ENCODE data around the gene FGF21. TPM values are rescaled to one million over a fixed set of nuclear protein-coding genes. Genes with fewer than 3 reads are reported as not detected.

FGF21 gene
- total and polyA plus RNA-seq, 7 experiments from 2014 or later, result not detected

- H3K27ac Mint-ChIP-seq, result peak overlapping the region in 2 of 9 donors; percentile 51 to 68
- no peak for ATAC-seq
- peaks cover 10% of the 10 kb centered on the region in 2 donors for H3K4me1 ChIP-seq (ENCODE audit: control insufficient read depth in 2 of 2, insufficient read depth in 2 of 2, low read length in 2 of 2)
- peaks cover 0 to 6% (median 0%) of the 10 kb centered on the region in 5 donors for H3K36me3 Mint-ChIP-seq
- peaks cover 15 to 38% (median 31%) of the 10 kb centered on the region in 7 donors for H3K4me1 Mint-ChIP-seq
- H3K4me3 ChIP-seq (ENCODE audit: low read length), result no peak overlapping the region
- ChIA-PET POLR2A (no interaction called here), CTCF (interaction anchor here (1.5 to 2.5 kb wide), 3 partner anchors 12 to 35 kb away, joined by 4 to 18 read pairs (median 6); no protein-coding TSS in a partner anchor)
- no peaks in the 10 kb centered on the region for H3K9me3 Mint-ChIP-seq
- H3K27me3 ChIP-seq (ENCODE audit: control insufficient read depth in 2 of 2, insufficient read depth in 2 of 2, low read length in 2 of 2), result no peaks in the 10 kb centered on the region
- no peak for DNase-seq
- intact Hi-C loops (cut with micrococcal nuclease), result no loop called here
- H3K4me3 Mint-ChIP-seq, result peak overlapping the region in 7 of 10 donors; percentile 6 to 66 (median 45)
- peaks cover 0 to 9% (median 0%) of the 10 kb centered on the region in 3 experiments for H3K36me3 ChIP-seq (ENCODE audit: control insufficient read depth in 2 of 3, insufficient read depth in 3 of 3, low read length in 3 of 3)
- H3K27me3 Mint-ChIP-seq, result no peaks in the 10 kb centered on the region
- H3K9me3 ChIP-seq (ENCODE audit: control insufficient read depth in 2 of 3, low read length in 3 of 3), result no peaks in the 10 kb centered on the region
- H3K27ac ChIP-seq (ENCODE audit: low read depth, low read length), result no peak overlapping the region
Observed at GRCh38 chr19:48807590-48808308, 52.4 kb downstream of the FGF21 start.

Other genes starting within 250 kb of the FGF21 start
- 10 to 100 TPM in 4 of 5 experiments, 1 to 10 TPM in 1; 5.3 to 21.4 (median 19.2) TPM for gene LMTK3, start 243.7 kb upstream of the FGF21 start, total RNA-seq
- under 1 TPM in 1 of 2 donors, not detected in 1; 0.03 TPM for gene LMTK3, start 243.7 kb upstream of the FGF21 start, polyA plus RNA-seq
- not detected for gene SULT2B1, start 203.4 kb upstream of the FGF21 start, total RNA-seq
- under 1 TPM in 1 of 2 donors, not detected in 1; 0.41 TPM for gene SULT2B1, start 203.4 kb upstream of the FGF21 start, polyA plus RNA-seq
- not detected for gene SPACA4, start 148.8 kb upstream of the FGF21 start, total RNA-seq
- gene SPACA4, start 148.8 kb upstream of the FGF21 start, polyA plus RNA-seq, result not detected
- gene FAM83E, start 140.4 kb upstream of the FGF21 start, total RNA-seq, result 1 to 10 TPM in 3 of 5 experiments, under 1 TPM in 1, not detected in 1; 0.80 to 3.7 (median 2.9) TPM
- under 1 TPM in 1 of 2 donors, not detected in 1; 0.66 TPM for gene FAM83E, start 140.4 kb upstream of the FGF21 start, polyA plus RNA-seq
- 1,000 to 10,000 TPM; 1,570 to 2,826 (median 2,745) TPM for gene RPL18, start 136.3 kb upstream of the FGF21 start, total RNA-seq
- 1,000 to 10,000 TPM; 2,813 to 2,817 TPM for gene RPL18, start 136.3 kb upstream of the FGF21 start, polyA plus RNA-seq
- 10 to 100 TPM; 20.1 to 34.7 (median 30.5) TPM for gene SPHK2, start 136.0 kb upstream of the FGF21 start, total RNA-seq
- 10 to 100 TPM; 11.2 to 11.7 TPM for gene SPHK2, start 136.0 kb upstream of the FGF21 start, polyA plus RNA-seq
- gene DBP, start 118.1 kb upstream of the FGF21 start, total RNA-seq, result 10 to 100 TPM; 11.9 to 79.9 (median 33.2) TPM
- 100 to 1,000 TPM in 1 of 2 donors, 10 to 100 TPM in 1; 61.7 to 130 TPM for gene DBP, start 118.1 kb upstream of the FGF21 start, polyA plus RNA-seq
- gene CA11, start 109.3 kb upstream of the FGF21 start, total RNA-seq, result 10 to 100 TPM in 4 of 5 experiments, 1 to 10 TPM in 1; 7.5 to 20.5 (median 12.5) TPM
- gene CA11, start 109.3 kb upstream of the FGF21 start, polyA plus RNA-seq, result 1 to 10 TPM; 6.3 to 8.0 TPM
- 1 to 10 TPM in 4 of 5 experiments, under 1 TPM in 1; 0.99 to 5.9 (median 3.0) TPM for gene NTN5, start 82.5 kb upstream of the FGF21 start, total RNA-seq
- gene NTN5, start 82.5 kb upstream of the FGF21 start, polyA plus RNA-seq, result under 1 TPM; 0.41 to 0.59 TPM
- gene FUT2, start 59.6 kb upstream of the FGF21 start, total RNA-seq, result not detected
- under 1 TPM; 0.09 to 0.78 TPM for gene FUT2, start 59.6 kb upstream of the FGF21 start, polyA plus RNA-seq
- gene MAMSTR, start 35.8 kb upstream of the FGF21 start, total RNA-seq, result 1 to 10 TPM in 3 of 5 experiments, under 1 TPM in 2; 0.80 to 2.1 (median 1.3) TPM
- gene MAMSTR, start 35.8 kb upstream of the FGF21 start, polyA plus RNA-seq, result under 1 TPM; 0.25 to 0.87 TPM
- under 1 TPM in 2 of 5 experiments, not detected in 3; 0.12 to 0.21 TPM for gene RASIP1, start 14.9 kb upstream of the FGF21 start, total RNA-seq
- under 1 TPM; 0.12 to 0.65 TPM for gene RASIP1, start 14.9 kb upstream of the FGF21 start, polyA plus RNA-seq
- gene IZUMO1, start 8.6 kb upstream of the FGF21 start, total RNA-seq, result not detected
- gene IZUMO1, start 8.6 kb upstream of the FGF21 start, polyA plus RNA-seq, result not detected
- gene FUT1, start 2.9 kb upstream of the FGF21 start, total RNA-seq, result under 1 TPM in 1 of 5 experiments, not detected in 4; 0.17 TPM
- gene FUT1, start 2.9 kb upstream of the FGF21 start, polyA plus RNA-seq, result not detected
- gene BCAT2, start 55.5 kb downstream of the FGF21 start, total RNA-seq, result 10 to 100 TPM; 16.7 to 53.1 (median 22.5) TPM
- gene BCAT2, start 55.5 kb downstream of the FGF21 start, polyA plus RNA-seq, result 10 to 100 TPM; 25.5 to 30.9 TPM
- gene HSD17B14, start 81.0 kb downstream of the FGF21 start, total RNA-seq, result 1 to 10 TPM in 2 of 5 experiments, under 1 TPM in 2, not detected in 1; 0.38 to 2.9 (median 1.2) TPM
- gene HSD17B14, start 81.0 kb downstream of the FGF21 start, polyA plus RNA-seq, result 1 to 10 TPM in 1 of 2 donors, under 1 TPM in 1; 0.66 to 1.7 TPM
- gene PLEKHA4, start 113.1 kb downstream of the FGF21 start, total RNA-seq, result 1 to 10 TPM; 2.1 to 7.4 (median 4.0) TPM
- gene PLEKHA4, start 113.1 kb downstream of the FGF21 start, polyA plus RNA-seq, result 1 to 10 TPM; 2.6 to 5.6 TPM
- gene PPP1R15A, start 116.9 kb downstream of the FGF21 start, total RNA-seq, result 1,000 to 10,000 TPM in 1 of 5 experiments, 100 to 1,000 TPM in 1, 10 to 100 TPM in 3; 31.5 to 1,030 (median 71.9) TPM
- 10 to 100 TPM; 23.0 to 29.8 TPM for gene PPP1R15A, start 116.9 kb downstream of the FGF21 start, polyA plus RNA-seq
- gene TULP2, start 143.2 kb downstream of the FGF21 start, total RNA-seq, result not detected
- gene TULP2, start 143.2 kb downstream of the FGF21 start, polyA plus RNA-seq, result not detected
- gene NUCB1, start 144.8 kb downstream of the FGF21 start, total RNA-seq, result 100 to 1,000 TPM; 128 to 252 (median 142) TPM
- gene NUCB1, start 144.8 kb downstream of the FGF21 start, polyA plus RNA-seq, result 100 to 1,000 TPM in 1 of 2 donors, 10 to 100 TPM in 1; 70.5 to 150 TPM
- gene DHDH, start 178.2 kb downstream of the FGF21 start, total RNA-seq, result 1 to 10 TPM; 1.1 to 1.7 (median 1.3) TPM
- gene DHDH, start 178.2 kb downstream of the FGF21 start, polyA plus RNA-seq, result 1 to 10 TPM; 1.0 to 2.7 TPM
- gene BAX, start 199.4 kb downstream of the FGF21 start, total RNA-seq, result 100 to 1,000 TPM in 3 of 5 experiments, 10 to 100 TPM in 2; 78.7 to 355 (median 122) TPM
- gene BAX, start 199.4 kb downstream of the FGF21 start, polyA plus RNA-seq, result 10 to 100 TPM; 49.1 to 66.3 TPM
- gene FTL, start 209.8 kb downstream of the FGF21 start, total RNA-seq, result 1,000 to 10,000 TPM in 4 of 5 experiments, 100 to 1,000 TPM in 1; 888 to 1,929 (median 1,286) TPM
- gene FTL, start 209.8 kb downstream of the FGF21 start, polyA plus RNA-seq, result 1,000 to 10,000 TPM; 3,820 to 4,967 TPM
- 10 to 100 TPM; 27.3 to 82.3 (median 50.7) TPM for gene GYS1, start 237.8 kb downstream of the FGF21 start, total RNA-seq
- 10 to 100 TPM; 22.6 to 40.3 TPM for gene GYS1, start 237.8 kb downstream of the FGF21 start, polyA plus RNA-seq
- 10 to 100 TPM; 23.4 to 94.0 (median 24.1) TPM for gene RUVBL2, start 238.4 kb downstream of the FGF21 start, total RNA-seq
- gene RUVBL2, start 238.4 kb downstream of the FGF21 start, polyA plus RNA-seq, result 10 to 100 TPM; 58.7 to 72.9 TPM